H1 (cell line): ENCODE measurements around the gene LTC4S. TPM values are rescaled to one million over a fixed set of nuclear protein-coding genes. Genes with fewer than 3 reads are reported as not detected.

Experiments used
- CTCF ChIA-PET: fragments of 300-600 bp; sonication (Branson Sonifier 250); formaldehyde crosslinking; loops from one replicate; lab custom pipeline; 2021; ENCODE audit not compliant: partially characterized antibody; lab: Charles Lee
- POLR2A ChIA-PET: fragments of 300-600 bp; sonication (Branson Sonifier 250); formaldehyde crosslinking; loops from one replicate; lab custom pipeline; 2021; ENCODE audit warnings: inconsistent platforms; ENCODE audit not compliant: partially characterized antibody; lab: Charles Lee
- DNase-seq, 2 experiments: peaks; one replicate each; pipeline versions ENCODE4 v3.0.0 to v3.0.0-alpha.2; 2010 to 2022; ENCODE audit warnings: low spot score in 2 of 2, low read depth in 1 of 2, mixed read lengths in 1 of 2
- FAIRE-seq: peaks from 2 replicates; lab custom pipeline; 2011; peaks lifted over from hg19 to GRCh38; lab: Jason Lieb, UNC
- H2AFZ ChIP-seq: 2 replicates; pipeline ENCODE4 v1.8.1; 2012; ENCODE audit warnings: low read length, inconsistent platforms
- H2AK5ac ChIP-seq: 2 replicates; pipeline ENCODE4 v1.6.1; 2013; ENCODE audit warnings: low read depth, low read length
- H2BK120ac ChIP-seq: replicated peaks from 2 replicates; pipeline ENCODE3; 2013; ENCODE audit warnings: low read depth, low read length, inconsistent platforms
- H2BK12ac ChIP-seq: 2 replicates; pipeline ENCODE4 v1.6.1; 2013; ENCODE audit warnings: low read depth, low read length
- H2BK15ac ChIP-seq: 2 replicates; pipeline ENCODE4 v1.6.1; 2013; ENCODE audit warnings: low read length
- H2BK20ac ChIP-seq: 2 replicates; pipeline ENCODE4 v1.6.1; 2013; ENCODE audit warnings: low read length
- H2BK5ac ChIP-seq: 2 replicates; pipeline ENCODE4 v1.6.1; 2013; ENCODE audit warnings: low read depth, low read length
- H3K14ac ChIP-seq: 2 replicates; pipeline ENCODE4 v1.6.1; 2013; ENCODE audit warnings: inconsistent platforms; ENCODE audit not compliant: insufficient read length
- H3K18ac ChIP-seq: 2 replicates; pipeline ENCODE4 v1.6.1; 2013; ENCODE audit warnings: low read length; ENCODE audit errors: extremely low read depth
- H3K23ac ChIP-seq: 2 replicates; pipeline ENCODE4 v1.6.1; 2013; ENCODE audit warnings: inconsistent platforms; ENCODE audit not compliant: insufficient read length
- H3K23me2 ChIP-seq: 2 replicates; pipeline ENCODE4 v1.6.1; 2013; ENCODE audit warnings: low read depth, low read length
- H3K27ac ChIP-seq: 2 replicates; pipeline ENCODE4 v1.6.1; 2011; ENCODE audit warnings: low read depth, low read length, inconsistent platforms
- H3K27me3 ChIP-seq, 4 experiments: replicated peaks in 1 of 4; 1 replicate in 1 of 4; 2 replicates in 3 of 4; pipeline versions ENCODE4 v1.6.1 to v1.8.1; 2011 to 2013; ENCODE audit warnings: low read length in 3 of 4, mild to moderate bottlenecking in 3 of 4, inconsistent platforms in 2 of 4, mixed read lengths in 2 of 4, moderate library complexity in 1 of 4; ENCODE audit not compliant: control insufficient read depth in 3 of 4, insufficient read depth in 3 of 4; ENCODE audit errors: extremely low read depth in 1 of 4
- H3K36me3 ChIP-seq, 4 experiments: 2 replicates each; pipeline versions ENCODE4 v1.6.1 to v1.8.1; 2011 to 2013; ENCODE audit warnings: mild to moderate bottlenecking in 4 of 4, low read length in 3 of 4, moderate library complexity in 2 of 4, control low read depth in 1 of 4, inconsistent platforms in 1 of 4; ENCODE audit not compliant: insufficient read depth in 4 of 4, control insufficient read depth in 2 of 4
- H3K4ac ChIP-seq: replicated peaks from 2 replicates; pipeline ENCODE3; 2013; ENCODE audit warnings: low read length, low read depth, mixed read lengths, inconsistent platforms; ENCODE audit not compliant: insufficient read length
- H3K4me1 ChIP-seq, 4 experiments: replicated peaks in 1 of 4; 1 replicate in 1 of 4; 2 replicates in 3 of 4; pipeline versions ENCODE4 v1.6.1 to v1.8.1; 2011 to 2013; ENCODE audit warnings: low read length in 3 of 4, inconsistent platforms in 2 of 4, mixed read lengths in 1 of 4; ENCODE audit not compliant: insufficient read depth in 4 of 4, control insufficient read depth in 3 of 4
- H3K4me2 ChIP-seq, 2 experiments: 2 replicates each; pipeline versions ENCODE4 v1.6.1 to v1.8.1; 2011 to 2013; ENCODE audit warnings: low read depth in 2 of 2, low read length in 2 of 2, control low read depth in 1 of 2, inconsistent platforms in 1 of 2, mild to moderate bottlenecking in 1 of 2; ENCODE audit not compliant: insufficient read depth in 1 of 2
- H3K4me3 ChIP-seq, 4 experiments: fragments of 200-600, 300-600 bp in 1 of 4; sonication (generic), shearing (Covaris generic), sonication (Bioruptor Twin) in 1 of 4; 2 replicates each; pipeline versions ENCODE4 v1.5.1 to v1.8.1; 2011 to 2016; ENCODE audit warnings: low read length in 4 of 4, low read depth in 3 of 4, control low read depth in 2 of 4, inconsistent platforms in 2 of 4, mild to moderate bottlenecking in 2 of 4, mixed read lengths in 1 of 4, moderate library complexity in 1 of 4; ENCODE audit not compliant: insufficient read depth in 2 of 4; ENCODE audit errors: extremely low read depth in 1 of 4
- H3K56ac ChIP-seq: replicated peaks from 2 replicates; pipeline ENCODE3; 2013; ENCODE audit warnings: low read depth, mild to moderate bottlenecking, mixed read lengths, low read length, inconsistent platforms; ENCODE audit not compliant: insufficient read length
- H3K79me1 ChIP-seq: 2 replicates; pipeline ENCODE4 v1.6.1; 2013; ENCODE audit warnings: low read depth, low read length, control low read depth
- H3K79me2 ChIP-seq, 2 experiments: 2 replicates each; pipeline versions ENCODE4 v1.6.1 to v1.8.1; 2012 to 2013; ENCODE audit warnings: low read length in 2 of 2, mild to moderate bottlenecking in 2 of 2, inconsistent platforms in 1 of 2; ENCODE audit not compliant: insufficient read depth in 2 of 2, control insufficient read depth in 1 of 2
- H3K9ac ChIP-seq, 4 experiments: replicated peaks in 1 of 4; 1 replicate in 1 of 4; 2 replicates in 3 of 4; pipeline versions ENCODE4 v1.6.1 to v1.8.1; 2011 to 2013; ENCODE audit warnings: low read depth in 3 of 4, low read length in 3 of 4, control low read depth in 2 of 4, mild to moderate bottlenecking in 2 of 4, moderate library complexity in 2 of 4, inconsistent platforms in 1 of 4; ENCODE audit errors: extremely low read depth in 1 of 4
- H3K9me3 ChIP-seq, 2 experiments: 2 replicates each; pipeline versions ENCODE4 v1.6.1 to v1.8.1; 2012 to 2013; ENCODE audit warnings: mild to moderate bottlenecking in 2 of 2, moderate library complexity in 2 of 2, control low read depth in 1 of 2, inconsistent platforms in 1 of 2, low read depth in 1 of 2, low read length in 1 of 2, mixed read lengths in 1 of 2; ENCODE audit not compliant: insufficient read depth in 2 of 2
- H4K20me1 ChIP-seq, 2 experiments: replicated peaks in 1 of 2; 2 replicates each; pipeline versions ENCODE3 to v1.8.1; 2011 to 2013; ENCODE audit warnings: inconsistent platforms in 2 of 2, low read length in 2 of 2, mild to moderate bottlenecking in 1 of 2; ENCODE audit not compliant: insufficient read depth in 2 of 2, control insufficient read depth in 1 of 2
- H4K5ac ChIP-seq: 2 replicates; pipeline ENCODE4 v1.6.1; 2013; ENCODE audit warnings: low read length, low read depth, mixed read lengths, inconsistent platforms; ENCODE audit not compliant: insufficient read length
- H4K8ac ChIP-seq: 2 replicates; pipeline ENCODE4 v1.8.0; 2013; ENCODE audit warnings: mild to moderate bottlenecking, moderate library complexity, low read length, inconsistent platforms; ENCODE audit not compliant: insufficient read depth; ENCODE audit errors: extremely low read depth
- H4K91ac ChIP-seq: replicated peaks from 2 replicates; pipeline ENCODE3; 2013; ENCODE audit warnings: low read length, mixed read lengths, inconsistent platforms; ENCODE audit not compliant: insufficient read length
- BACH1 ChIP-seq: IDR thresholded peaks from 2 replicates; pipeline ENCODE4 v1.6.1; 2012; ENCODE audit warnings: low read length, improper control_type of control experiment
- CEBPB ChIP-seq: IDR thresholded peaks from 2 replicates; pipeline ENCODE4 v1.6.1; 2012; ENCODE audit warnings: low read depth, low read length
- CHD1 ChIP-seq: IDR thresholded peaks from 2 replicates; pipeline ENCODE4 v1.6.1; 2012; ENCODE audit warnings: low read depth, low read length, improper control_type of control experiment
- EP300 ChIP-seq, 2 experiments: IDR thresholded peaks; 1 replicate in 1 of 2; 2 replicates in 1 of 2; pipeline ENCODE4 v1.6.1; 2011 to 2012; ENCODE audit warnings: low read depth in 2 of 2, low read length in 2 of 2, mild to moderate bottlenecking in 2 of 2, borderline replicate concordance in 1 of 2, inconsistent platforms in 1 of 2, moderate library complexity in 1 of 2
- HDAC2 ChIP-seq, 2 experiments: fragments of 300-600 bp in 1 of 2; sonication (generic) in 1 of 2; IDR thresholded peaks; 2 replicates each; pipeline ENCODE4 v1.6.1; 2011 to 2012; ENCODE audit warnings: low read depth in 2 of 2, low read length in 2 of 2, mild to moderate bottlenecking in 2 of 2, moderate library complexity in 2 of 2, borderline replicate concordance in 1 of 2, inconsistent platforms in 1 of 2
- KDM5A ChIP-seq: fragments of 200-600 bp; IDR thresholded peaks from 2 replicates; pipeline ENCODE4 v1.7.1; 2012; ENCODE audit warnings: mild to moderate bottlenecking, low read length, inconsistent platforms, mixed read lengths
- MAFK ChIP-seq: IDR thresholded peaks from 2 replicates; pipeline ENCODE4 v1.6.1; 2012; ENCODE audit warnings: low read depth, mild to moderate bottlenecking, improper control_type of control experiment, low read length
- NANOG ChIP-seq: IDR thresholded peaks from 2 replicates; pipeline ENCODE4 v1.6.1; 2011; ENCODE audit warnings: low read length, low read depth, mild to moderate bottlenecking, inconsistent platforms; ENCODE audit not compliant: insufficient read depth, poor library complexity, severe bottlenecking
- PHF8 ChIP-seq: fragments of 200-600 bp; sonication (generic); conservative IDR thresholded peaks from 2 replicates; pipeline ENCODE4 v1.7.1; 2012; ENCODE audit warnings: low read depth, mild to moderate bottlenecking, inconsistent platforms, low read length, moderate library complexity
- RBBP5 ChIP-seq: IDR thresholded peaks from 2 replicates; pipeline ENCODE4 v1.7.1; 2012; ENCODE audit warnings: low read depth, mild to moderate bottlenecking, inconsistent platforms, low read length, moderate library complexity, borderline replicate concordance
- SRF ChIP-seq: IDR thresholded peaks from 2 replicates; pipeline ENCODE4 v1.6.1; 2011; ENCODE audit warnings: mild to moderate bottlenecking, low read depth, low read length, moderate library complexity
- TAF7 ChIP-seq: optimal IDR thresholded peaks from 2 replicates; pipeline ENCODE3; 2011; ENCODE audit warnings: low read depth, mild to moderate bottlenecking, inconsistent platforms, low read length, moderate library complexity, borderline replicate concordance
- TBP ChIP-seq: IDR thresholded peaks from 2 replicates; pipeline ENCODE4 v1.6.1; 2011; ENCODE audit warnings: low read depth, low read length, improper control_type of control experiment
- TEAD4 ChIP-seq: IDR thresholded peaks from 2 replicates; pipeline ENCODE4 v1.6.1; 2012; ENCODE audit warnings: low read depth, low read length, inconsistent platforms, mixed read lengths
- YY1 ChIP-seq: IDR thresholded peaks from 2 replicates; pipeline ENCODE4 v1.6.1; 2011; ENCODE audit warnings: low read depth, mild to moderate bottlenecking, low read length
- WGBS, 2 experiments: shearing (Covaris generic) in 1 of 2; methylation state at CpG; one replicate each; pipeline versions ENCODE4 v1.1.6 to v1.1.7; 2013 to 2015; ENCODE audit warnings: low lambda C conversion rate in 2 of 2, mixed read lengths in 2 of 2, inconsistent platforms in 1 of 2, low coverage in 1 of 2, missing lambda C conversion rate in 1 of 2; ENCODE audit not compliant: insufficient replicate concordance in 2 of 2, insufficient coverage in 1 of 2, insufficient read length in 1 of 2; ENCODE audit errors: extremely low coverage in 1 of 2, missing lambda C conversion rate in 1 of 2; 5-methylcytosine and 5-hydroxymethylcytosine counted together
- polyA plus RNA-seq, 7 experiments: library from polyadenylated mRNA; depleted of rRNA in 3 of 7; stranded (reverse) in 5 of 7; unstranded in 2 of 7; fragments of >200 nt in 5 of 7; fragments of 200-250 nt in 2 of 7; gene quantifications; 1 replicate in 5 of 7; 2 replicates in 1 of 7; 4 replicates in 1 of 7; pipeline versions ENCODE4 v1.2.1 to v1.2.3, GENCODE V29; 2011 to 2013; ENCODE audit warnings: missing spikeins in 2 of 7, mixed read lengths in 2 of 7
- total RNA-seq: library from RNA; stranded (reverse); fragmentation: NEBNext Ultra II Directional; extraction: Animal tissue kit (Norgen Biotek cat#: 25700); gene quantifications from 2 replicates; pipeline ENCODE4 v1.2.1, GENCODE V29; 2021

LTC4S gene
- total and polyA plus RNA-seq, 2 of the 8 experiments (the other 6 are each of a cell fraction or from before 2014, with no cell fraction given) = 2.2 to 3.7 TPM

GRCh38 chr5:179786861-179787260 lies 6.9 kb upstream of the LTC4S start:
- H2BK120ac ChIP-seq = no peak overlapping the region
- FAIRE-seq (no peak), DNase-seq (no peak)
- H3K4me1 ChIP-seq = no peaks in the 10 kb centered on the region
- H2BK5ac ChIP-seq = no peak overlapping the region
- H4K5ac ChIP-seq = no peak overlapping the region
- no peak overlapping the region for H3K4ac ChIP-seq
- H3K36me3 ChIP-seq = no peaks in the 10 kb centered on the region
- H3K23ac ChIP-seq = no peak overlapping the region
- H3K4me3 ChIP-seq = no peak overlapping the region
- no peak overlapping the region for H2AK5ac ChIP-seq
- H3K4me2 ChIP-seq = no peak overlapping the region
- no peaks in the 10 kb centered on the region for H3K23me2 ChIP-seq
- no peak overlapping the region for H3K18ac ChIP-seq
- H3K27ac ChIP-seq = no peak overlapping the region
- H3K27me3 ChIP-seq = no peaks in the 10 kb centered on the region
- ChIA-PET POLR2A (interaction anchor here (0.8 to 0.9 kb wide), 2 partner anchors 11 to 163 kb away, joined by 3 read pairs; partner anchors contain the start of gene HNRNPH1), CTCF (interaction anchor here (0.7 to 2.2 kb wide), 4 partner anchors 10 to 93 kb away, joined by 3 to 6 read pairs (median 4); no protein-coding TSS in a partner anchor)
- H4K8ac ChIP-seq = no peak overlapping the region
- no peak overlapping the region for H4K91ac ChIP-seq
- no peak overlapping the region for H3K9ac ChIP-seq
- no peak overlapping the region for H2BK12ac ChIP-seq
- no peaks in the 10 kb centered on the region for H4K20me1 ChIP-seq
- no peak overlapping the region for H2BK15ac ChIP-seq
- H3K14ac ChIP-seq = no peak overlapping the region
- no peaks in the 10 kb centered on the region; the same call in 1 of the 2 replicates for H3K79me1 ChIP-seq
- H3K56ac ChIP-seq = no peak overlapping the region
- no peak overlapping the region for H2AFZ ChIP-seq
- H3K9me3 ChIP-seq = no peaks in the 10 kb centered on the region
- WGBS, 2 experiments = 90% methylated on average over 12 of the region's 12 CpGs; no CpG with 5 or more reads in 1 of the 2 experiments
- H3K79me2 ChIP-seq = no peaks in the 10 kb centered on the region
- H2BK20ac ChIP-seq = no peak overlapping the region
- no peak for TF ChIP-seq MAFK
- no peak for TF ChIP-seq TAF7
- TF ChIP-seq TBP = no peak
- no peak for TF ChIP-seq KDM5A
- TF ChIP-seq CEBPB = no peak
- no peak for TF ChIP-seq SRF
- no peak for TF ChIP-seq PHF8
- TF ChIP-seq TEAD4 = no peak
- TF ChIP-seq YY1 = no peak
- no peak for TF ChIP-seq NANOG
- no peak for TF ChIP-seq EP300 (IDR thresholded peaks at IDR 0.05; ENCODE audit: borderline replicate concordance in 1 of 2, low read depth in 2 of 2, low read length in 2 of 2)
- no peak for TF ChIP-seq CHD1
- TF ChIP-seq RBBP5 = no peak
- TF ChIP-seq HDAC2 (IDR thresholded peaks at IDR 0.05; ENCODE audit: borderline replicate concordance in 1 of 2, low read depth in 2 of 2, low read length in 2 of 2) = no peak
- no peak for TF ChIP-seq BACH1
